Spleen (tissue), 11 donors: ENCODE data around the gene RABGAP1. TPM values are rescaled to one million over a fixed set of nuclear protein-coding genes. Genes with fewer than 3 reads are reported as not detected.

Source experiments
- DNase-seq: peaks from one replicate; pipeline ENCODE4 v3.0.0-alpha.2; 2020
- H3K27ac ChIP-seq, 8 donors: fragments of 200-600 bp; sonication (generic) in 7 of 8; 1 replicate in 4 of 8; 2 replicates in 4 of 8; pipeline versions ENCODE4 v1.5.0 to v1.8.0; 2016 to 2021; ENCODE audit warnings: inconsistent platforms in 4 of 8, mild to moderate bottlenecking in 4 of 8, moderate library complexity in 1 of 8
- H3K27me3 ChIP-seq, 7 donors: fragments of 200-600 bp; sonication (generic) in 6 of 7; replicated peaks in 1 of 7; 1 replicate in 4 of 7; 2 replicates in 3 of 7; pipeline versions ENCODE4 v1.5.0 to v1.8.0; 2016 to 2021; ENCODE audit warnings: inconsistent platforms in 3 of 7, mild to moderate bottlenecking in 1 of 7
- H3K36me3 ChIP-seq, 6 donors: fragments of 200-600 bp; sonication (generic) in 5 of 6; 1 replicate in 4 of 6; 2 replicates in 2 of 6; pipeline versions ENCODE4 v1.5.0 to v1.8.0; 2016 to 2021; ENCODE audit warnings: inconsistent platforms in 2 of 6
- H3K4me1 ChIP-seq, 6 donors: fragments of 200-600 bp; sonication (generic) in 5 of 6; 1 replicate in 3 of 6; 2 replicates in 3 of 6; pipeline versions ENCODE4 v1.5.0 to v1.8.0; 2016 to 2021; ENCODE audit warnings: inconsistent platforms in 3 of 6
- H3K4me3 ChIP-seq, 8 donors: fragments of 200-600 bp; sonication (generic) in 7 of 8; 1 replicate in 4 of 8; 2 replicates in 4 of 8; pipeline versions ENCODE4 v1.5.0 to v1.8.0; 2016 to 2021; ENCODE audit warnings: inconsistent platforms in 4 of 8, mild to moderate bottlenecking in 4 of 8, moderate library complexity in 2 of 8
- H3K9me3 ChIP-seq, 8 donors: fragments of 200-600 bp; sonication (generic) in 7 of 8; 1 replicate in 4 of 8; 2 replicates in 4 of 8; pipeline versions ENCODE4 v1.5.0 to v1.8.0; 2016 to 2021; ENCODE audit warnings: inconsistent platforms in 4 of 8
- POLR2A ChIP-seq, 3 donors: fragments of 450-650 bp; IDR thresholded peaks; one replicate each; pipeline ENCODE4 v1.5.1; 2017; ENCODE audit warnings: antibody characterized with exemption in 3 of 3, mild to moderate bottlenecking in 1 of 3
- POLR2AphosphoS5 ChIP-seq, 3 donors: sonication (generic); formaldehyde crosslinking; IDR thresholded peaks; one replicate each; pipeline ENCODE4 v1.5.1; 2017; ENCODE audit warnings: antibody characterized with exemption in 3 of 3
- WGBS, 5 donors: extraction: QIAGEN DNeasy Blood & Tissue Kit in 3 of 5; methylation state at CpG; one replicate each; pipeline versions ENCODE4 v1.1.5 to v1.1.7; 2013 to 2018; 5-methylcytosine and 5-hydroxymethylcytosine counted together
- intact Hi-C: fragments of 100-400 bp; cut with DNase I; formaldehyde crosslinking; loops from one replicate; pipeline ENCODE4 v1.15.0; 2023; ENCODE audit warnings: low total_unique reads
- polyA plus RNA-seq, 3 donors: library from polyadenylated mRNA; stranded (reverse); fragments of 200-250 nt; gene quantifications; one replicate each; pipeline ENCODE4 v1.2.1, GENCODE V29; 2013
- small RNA-seq, 4 donors: library from RNA; depleted of rRNA; stranded (forward); fragments of <200 nt; gene quantifications; one replicate each; pipeline ENCODE3, GENCODE V24; 2016
- total RNA-seq, 7 donors: library from RNA; depleted of rRNA in 3 of 7; stranded (reverse); fragments of >200 nt in 3 of 7; fragmentation: NEBNext Ultra II Directional in 4 of 7; extraction: Animal tissue kit (Norgen Biotek cat#: 25700) in 4 of 7; gene quantifications; one replicate each; pipeline versions ENCODE4 v1.1.0 to v1.2.1, GENCODE V29; 2016 to 2021
- TF ChIP-seq, protein P1 (sequence below), 11 experiments: fragments of 200-600 bp in 7 of 11; fragments of 450-650 bp in 4 of 11; sonication (generic) in 4 of 11; IDR thresholded peaks in 8 of 11; conservative IDR thresholded peaks in 3 of 11; 1 replicate in 7 of 11; 2 replicates in 4 of 11; pipeline versions ENCODE4 v1.4.0 to v1.8.0; 2016 to 2021; ENCODE audit warnings: antibody characterized with exemption in 11 of 11, inconsistent platforms in 4 of 11, mild to moderate bottlenecking in 1 of 11
- donor health status: healthy with polysubstance abuse.
- donor health status: DM: no; HTN: no; CAD: no; lungs with moderate emphysema.
- donor health status: DM: no; HTN: no; CAD: no.
- donor health status: Bipolar disorder and iron deficiency.
- donor health status: healthy.
- donor health status: DM: no; HTN: no; CAD: no.
- donor health status: DM: yes; HTN: yes; CAD: no.

Gene RABGAP1
- total and polyA plus RNA-seq, 10 donors, result 7.4 to 65.7 (median 48.6) TPM

DNA sequence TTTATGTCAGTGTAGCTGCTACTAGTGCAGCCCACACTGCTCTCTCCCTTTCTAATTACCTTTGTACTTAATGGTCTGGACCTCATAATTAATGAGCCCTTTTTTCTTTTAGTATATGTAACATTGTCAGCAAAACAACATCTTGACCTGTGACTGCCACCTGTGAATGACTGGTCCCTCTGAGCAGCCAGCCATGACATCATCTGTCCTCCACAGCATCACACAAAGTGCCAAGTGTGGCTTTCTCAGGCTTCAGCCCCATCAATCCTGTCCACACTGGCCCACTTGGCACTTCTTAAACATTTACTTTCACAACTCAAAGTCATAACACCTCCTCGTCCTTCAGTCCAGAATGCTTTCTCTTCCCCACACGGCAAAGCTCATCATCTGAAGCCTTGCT lies 197.3 kb downstream of the RABGAP1 start:
- Histone ChIP-seq H3K36me3 (peaks cover 0 to 52% (median 14%) of the 10 kb centered on the region in 6 donors), H3K27me3 (no peaks in the 10 kb centered on the region), H3K4me1 (no peaks in the 10 kb centered on the region), H3K4me3 (no peak overlapping the region), H3K27ac (no peak overlapping the region), H3K9me3 (no peaks in the 10 kb centered on the region)
- 92 to 97% (median 93%) methylated on average over 2 of the region's 2 CpGs for WGBS, 5 donors
- DNase-seq, result no peak
- intact Hi-C loops, result loop anchor here (10.0 kb wide), 1 partner anchor 57 kb away; no protein-coding TSS in a partner anchor
- TF ChIP-seq POLR2A (IDR thresholded peaks at IDR 0.05), result no peak
- TF ChIP-seq, protein P1, sequence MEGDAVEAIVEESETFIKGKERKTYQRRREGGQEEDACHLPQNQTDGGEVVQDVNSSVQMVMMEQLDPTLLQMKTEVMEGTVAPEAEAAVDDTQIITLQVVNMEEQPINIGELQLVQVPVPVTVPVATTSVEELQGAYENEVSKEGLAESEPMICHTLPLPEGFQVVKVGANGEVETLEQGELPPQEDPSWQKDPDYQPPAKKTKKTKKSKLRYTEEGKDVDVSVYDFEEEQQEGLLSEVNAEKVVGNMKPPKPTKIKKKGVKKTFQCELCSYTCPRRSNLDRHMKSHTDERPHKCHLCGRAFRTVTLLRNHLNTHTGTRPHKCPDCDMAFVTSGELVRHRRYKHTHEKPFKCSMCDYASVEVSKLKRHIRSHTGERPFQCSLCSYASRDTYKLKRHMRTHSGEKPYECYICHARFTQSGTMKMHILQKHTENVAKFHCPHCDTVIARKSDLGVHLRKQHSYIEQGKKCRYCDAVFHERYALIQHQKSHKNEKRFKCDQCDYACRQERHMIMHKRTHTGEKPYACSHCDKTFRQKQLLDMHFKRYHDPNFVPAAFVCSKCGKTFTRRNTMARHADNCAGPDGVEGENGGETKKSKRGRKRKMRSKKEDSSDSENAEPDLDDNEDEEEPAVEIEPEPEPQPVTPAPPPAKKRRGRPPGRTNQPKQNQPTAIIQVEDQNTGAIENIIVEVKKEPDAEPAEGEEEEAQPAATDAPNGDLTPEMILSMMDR (IDR thresholded peaks at IDR 0.05 in 8 of 11, conservative IDR thresholded peaks at IDR 0.05 in 3 of 11), result no peak
- no peak for TF ChIP-seq POLR2AphosphoS5 (IDR thresholded peaks at IDR 0.05)

DNA sequence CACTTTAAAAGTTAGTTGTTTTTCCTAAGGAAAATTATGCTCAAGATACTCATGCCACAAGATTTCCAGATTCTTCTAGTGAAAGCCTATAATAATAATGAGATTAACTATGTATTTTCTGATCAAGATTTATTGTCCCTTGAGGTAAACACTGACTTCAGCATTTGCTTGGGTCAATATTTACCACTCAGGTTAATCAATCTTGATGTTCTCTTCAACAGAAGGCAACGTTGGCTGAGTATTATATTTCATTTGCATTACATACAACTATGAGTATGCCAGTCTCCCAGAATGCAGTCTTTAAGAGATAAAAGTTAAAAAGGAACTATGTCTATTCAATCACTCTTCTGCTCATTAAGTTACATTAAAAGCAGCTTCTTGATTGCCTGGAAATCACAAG lies 208.2 kb downstream of the RABGAP1 start:
- WGBS, 5 donors, result 70 to 85% (median 79%) methylated on average over 1 of the region's 1 CpG
- intact Hi-C loops, result no loop called here
- no peak for DNase-seq
- Histone ChIP-seq H3K36me3 (peaks cover 0 to 73% (median 10%) of the 10 kb centered on the region in 6 donors), H3K27me3 (no peaks in the 10 kb centered on the region), H3K4me3 (no peak overlapping the region), H3K4me1 (no peaks in the 10 kb centered on the region), H3K27ac (no peak overlapping the region), H3K9me3 (peaks cover 0 to 9% (median 2%) of the 10 kb centered on the region in 8 donors)
- TF ChIP-seq POLR2AphosphoS5 (IDR thresholded peaks at IDR 0.05), result no peak
- TF ChIP-seq, protein P1 (IDR thresholded peaks at IDR 0.05 in 8 of 11, conservative IDR thresholded peaks at IDR 0.05 in 3 of 11), result no peak
- no peak for TF ChIP-seq POLR2A (IDR thresholded peaks at IDR 0.05)

DNA sequence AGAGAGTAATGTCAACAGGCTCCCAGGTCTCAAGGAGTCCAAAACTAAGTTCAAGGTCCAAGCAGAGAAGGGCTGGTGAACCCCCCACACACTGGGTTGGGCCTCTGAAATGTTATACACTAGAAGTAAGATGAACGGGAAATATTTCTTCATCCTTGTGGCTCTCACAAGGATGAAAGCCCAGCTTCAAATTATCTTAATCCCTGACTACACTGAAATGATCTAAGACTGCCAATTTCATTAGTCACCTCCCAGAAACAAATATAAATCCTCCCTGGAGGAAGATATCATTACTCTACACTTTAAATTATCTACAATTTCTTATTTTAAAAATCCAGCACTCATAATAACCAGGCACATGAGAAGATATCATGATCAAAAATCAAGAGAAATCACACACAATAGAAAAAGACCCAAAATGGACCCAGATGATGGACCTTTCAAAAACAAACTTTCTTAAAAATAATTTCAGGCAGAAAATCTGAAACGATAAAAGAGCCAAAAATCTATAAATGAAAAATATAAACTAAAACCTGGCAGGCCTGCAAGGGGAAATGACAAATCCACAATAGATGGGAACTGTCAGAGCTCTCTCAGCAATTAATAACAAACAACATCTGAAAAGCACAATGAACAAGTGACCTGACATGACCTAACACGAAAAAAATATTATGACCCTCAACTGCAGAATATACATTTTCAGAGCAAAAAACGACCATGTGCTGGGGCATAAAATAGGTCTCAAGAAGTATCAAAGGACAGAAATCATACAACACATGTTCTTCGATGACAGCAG lies 210.1 kb downstream of the RABGAP1 start:
- no peak for DNase-seq
- Histone ChIP-seq H3K9me3 (peaks cover 0 to 9% (median 2%) of the 10 kb centered on the region in 8 donors), H3K27ac (no peak overlapping the region), H3K4me3 (no peak overlapping the region), H3K4me1 (no peaks in the 10 kb centered on the region), H3K27me3 (no peaks in the 10 kb centered on the region), H3K36me3 (peaks cover 0 to 85% (median 11%) of the 10 kb centered on the region in 6 donors)
- WGBS, 5 donors, result 83 to 90% (median 90%) methylated on average over 5 of the region's 5 CpGs
- TF ChIP-seq, protein P1 (IDR thresholded peaks at IDR 0.05 in 8 of 11, conservative IDR thresholded peaks at IDR 0.05 in 3 of 11), result no peak
- no peak for TF ChIP-seq POLR2AphosphoS5 (IDR thresholded peaks at IDR 0.05)
- no peak for TF ChIP-seq POLR2A (IDR thresholded peaks at IDR 0.05)
- intact Hi-C loops, result no loop called here

Small RNA genes lying within 50 kb of the gene (small RNA-seq; reads per million reads assigned to genes)
- gene GPR21 (0 reads per million in 4 donors), gene RNY1P15 (0 reads per million in 4 donors)

Other genes starting within 250 kb of the RABGAP1 start
- gene OR1L4, start 217.0 kb upstream of the RABGAP1 start, total RNA-seq, result not detected
- not detected for gene OR1L4, start 217.0 kb upstream of the RABGAP1 start, polyA plus RNA-seq
- not detected for gene OR1L6, start 198.7 kb upstream of the RABGAP1 start, total RNA-seq
- not detected for gene OR1L6, start 198.7 kb upstream of the RABGAP1 start, polyA plus RNA-seq
- gene OR5C1, start 152.1 kb upstream of the RABGAP1 start, total RNA-seq, result not detected
- not detected for gene OR5C1, start 152.1 kb upstream of the RABGAP1 start, polyA plus RNA-seq
- gene OR1K1, start 140.9 kb upstream of the RABGAP1 start, total RNA-seq, result not detected
- not detected for gene OR1K1, start 140.9 kb upstream of the RABGAP1 start, polyA plus RNA-seq
- 10 to 100 TPM; 15.7 to 25.5 (median 22.6) TPM for gene PDCL, start 112.4 kb upstream of the RABGAP1 start, total RNA-seq
- 10 to 100 TPM in 1 of 3 donors, 1 to 10 TPM in 2; 6.8 to 11.5 (median 8.8) TPM for gene PDCL, start 112.4 kb upstream of the RABGAP1 start, polyA plus RNA-seq
- gene RC3H2, start 35.7 kb upstream of the RABGAP1 start, total RNA-seq, result 10 to 100 TPM; 58.3 to 78.7 (median 64.8) TPM
- 10 to 100 TPM in 1 of 3 donors, 1 to 10 TPM in 2; 8.3 to 13.7 (median 9.6) TPM for gene RC3H2, start 35.7 kb upstream of the RABGAP1 start, polyA plus RNA-seq
- 10 to 100 TPM in 6 of 7 donors, 1 to 10 TPM in 1; 7.5 to 16.8 (median 11.8) TPM for gene ZBTB6, start 27.7 kb upstream of the RABGAP1 start, total RNA-seq
- 1 to 10 TPM; 4.9 to 6.3 (median 5.0) TPM for gene ZBTB6, start 27.7 kb upstream of the RABGAP1 start, polyA plus RNA-seq
- gene ZBTB26, start 9.5 kb upstream of the RABGAP1 start, total RNA-seq, result 10 to 100 TPM in 2 of 7 donors, 1 to 10 TPM in 5; 7.3 to 10.9 (median 9.4) TPM
- gene ZBTB26, start 9.5 kb upstream of the RABGAP1 start, polyA plus RNA-seq, result 1 to 10 TPM; 5.1 to 5.4 (median 5.2) TPM
- gene GPR21, start 92.6 kb downstream of the RABGAP1 start, total RNA-seq, result 1 to 10 TPM in 6 of 7 donors, not detected in 1; 2.3 to 5.4 (median 3.3) TPM
- gene GPR21, start 92.6 kb downstream of the RABGAP1 start, polyA plus RNA-seq, result under 1 TPM; 0.19 to 0.43 (median 0.24) TPM